Coronary artery (tissue), 2 donors: Measurements from ENCODE around the gene SRPX.

Experiments used
- DNase-seq: peaks from one replicate; pipeline ENCODE4 v3.0.0-alpha.2; 2017; ENCODE audit warnings: low spot score
- H3K27ac ChIP-seq, 2 donors: fragments of 200-600 bp; sonication (generic); one replicate each; pipeline ENCODE4 v1.5.1; 2016 to 2019
- H3K4me3 ChIP-seq: fragments of 200-600 bp; sonication (generic); 2 replicates; pipeline ENCODE4 v1.5.1; 2016; ENCODE audit warnings: mild to moderate bottlenecking, moderate library complexity
- TF ChIP-seq, protein P1 (sequence below): fragments of 200-600 bp; sonication (generic); IDR thresholded peaks from one replicate; pipeline ENCODE4 v1.5.1; 2019; ENCODE audit warnings: antibody characterized with exemption

SRPX gene

GRCh38 chrX:38149016-38149415 is 71.7 kb downstream of the SRPX start:
- TF ChIP-seq, protein P1, sequence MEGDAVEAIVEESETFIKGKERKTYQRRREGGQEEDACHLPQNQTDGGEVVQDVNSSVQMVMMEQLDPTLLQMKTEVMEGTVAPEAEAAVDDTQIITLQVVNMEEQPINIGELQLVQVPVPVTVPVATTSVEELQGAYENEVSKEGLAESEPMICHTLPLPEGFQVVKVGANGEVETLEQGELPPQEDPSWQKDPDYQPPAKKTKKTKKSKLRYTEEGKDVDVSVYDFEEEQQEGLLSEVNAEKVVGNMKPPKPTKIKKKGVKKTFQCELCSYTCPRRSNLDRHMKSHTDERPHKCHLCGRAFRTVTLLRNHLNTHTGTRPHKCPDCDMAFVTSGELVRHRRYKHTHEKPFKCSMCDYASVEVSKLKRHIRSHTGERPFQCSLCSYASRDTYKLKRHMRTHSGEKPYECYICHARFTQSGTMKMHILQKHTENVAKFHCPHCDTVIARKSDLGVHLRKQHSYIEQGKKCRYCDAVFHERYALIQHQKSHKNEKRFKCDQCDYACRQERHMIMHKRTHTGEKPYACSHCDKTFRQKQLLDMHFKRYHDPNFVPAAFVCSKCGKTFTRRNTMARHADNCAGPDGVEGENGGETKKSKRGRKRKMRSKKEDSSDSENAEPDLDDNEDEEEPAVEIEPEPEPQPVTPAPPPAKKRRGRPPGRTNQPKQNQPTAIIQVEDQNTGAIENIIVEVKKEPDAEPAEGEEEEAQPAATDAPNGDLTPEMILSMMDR = no peak
- Histone ChIP-seq H3K27ac (no peak overlapping the region), H3K4me3 (no peak overlapping the region)
- DNase-seq = no peak

DNA sequence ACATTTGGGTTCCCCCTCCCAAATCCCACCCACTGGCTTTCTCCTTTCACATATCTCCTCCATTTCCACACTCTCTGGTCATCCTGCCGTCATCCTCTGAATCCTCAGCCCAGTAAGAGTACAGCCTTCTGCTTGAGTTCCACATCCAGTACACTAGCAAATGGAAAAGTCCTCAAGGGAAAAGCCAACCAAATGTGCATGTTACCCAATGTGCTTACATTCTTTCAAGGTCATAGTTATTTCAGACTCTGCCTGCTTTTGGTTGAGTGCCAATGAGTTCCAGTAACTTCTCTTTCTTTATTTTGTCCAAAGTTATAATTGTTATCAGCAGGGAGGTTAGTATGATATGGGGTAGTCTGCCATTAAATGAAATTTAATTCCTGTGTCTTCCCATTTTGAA is 78.1 kb downstream of the SRPX start:
- TF ChIP-seq, protein P1 = no peak
- H3K4me3 ChIP-seq = no peak overlapping the region
- H3K27ac ChIP-seq = peak overlapping the region in 1 of 2 donors; percentile 1
- DNase-seq = no peak

GRCh38 chrX:38138900-38139299 is 81.8 kb downstream of the SRPX start:
- TF ChIP-seq, protein P1 = no peak
- DNase-seq = no peak
- H3K27ac ChIP-seq = no peak overlapping the region
- H3K4me3 ChIP-seq = no peak overlapping the region

DNA sequence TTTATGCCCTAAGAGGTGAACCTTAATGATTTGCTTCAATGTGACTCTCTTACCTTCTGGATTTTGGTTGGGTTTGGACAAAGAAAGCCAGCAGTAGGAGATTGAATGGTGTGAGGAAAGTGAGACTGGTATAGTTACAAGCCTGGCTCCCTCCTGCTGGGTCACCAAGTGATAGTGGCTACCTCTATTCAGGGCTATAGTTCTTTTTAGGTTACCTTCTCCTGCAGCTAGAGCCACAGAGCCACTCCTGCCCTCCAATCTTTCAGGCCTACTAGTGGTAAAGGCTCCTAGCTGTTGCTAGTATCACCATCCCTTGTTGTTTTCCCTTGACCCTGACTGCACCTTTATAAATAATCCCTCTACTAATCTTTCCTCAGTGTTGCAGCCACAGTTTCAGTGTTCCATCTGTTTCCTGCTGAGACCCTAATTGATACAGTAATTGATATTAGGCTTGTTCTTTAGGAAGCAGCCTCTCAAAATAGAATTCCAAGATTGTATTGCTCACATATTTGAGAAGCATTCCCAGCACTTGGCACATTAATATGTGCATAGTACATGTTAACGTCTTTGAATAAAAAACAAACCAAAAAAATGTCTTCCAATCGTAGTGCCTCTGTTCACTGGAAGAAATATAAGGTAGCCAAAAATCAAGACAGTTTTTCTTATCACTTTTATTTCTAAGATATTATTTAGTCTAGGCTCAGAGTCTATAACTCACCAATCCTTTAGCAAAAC is 82.3 kb downstream of the SRPX start:
- H3K4me3 ChIP-seq = no peak overlapping the region
- DNase-seq = no peak
- TF ChIP-seq, protein P1 = no peak
- no peak overlapping the region for H3K27ac ChIP-seq

DNA sequence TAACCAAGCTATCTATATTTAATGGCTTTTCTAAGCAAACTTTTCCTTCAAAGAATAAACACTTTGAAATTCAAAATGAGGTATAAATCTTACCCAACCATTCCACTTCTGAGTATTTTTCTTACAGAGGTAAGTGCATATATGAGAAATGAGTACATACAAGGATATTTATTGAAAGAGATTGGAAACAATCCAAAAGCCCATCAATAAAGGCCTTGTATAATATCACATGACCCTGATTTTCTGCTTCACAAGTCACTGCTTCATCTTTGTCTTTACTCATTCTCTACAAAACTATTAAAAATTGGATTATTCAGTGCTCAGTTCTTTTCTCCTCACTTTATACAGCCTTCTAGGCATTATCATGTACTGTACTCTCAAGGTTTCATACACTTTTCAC is 91.3 kb downstream of the SRPX start:
- Histone ChIP-seq H3K4me3 (no peak overlapping the region), H3K27ac (no peak overlapping the region)
- DNase-seq = no peak
- TF ChIP-seq, protein P1 = no peak

GRCh38 chrX:38127961-38128360 is 92.7 kb downstream of the SRPX start:
- DNase-seq = no peak
- no peak overlapping the region for H3K4me3 ChIP-seq
- H3K27ac ChIP-seq = no peak overlapping the region
- TF ChIP-seq, protein P1 = no peak

DNA sequence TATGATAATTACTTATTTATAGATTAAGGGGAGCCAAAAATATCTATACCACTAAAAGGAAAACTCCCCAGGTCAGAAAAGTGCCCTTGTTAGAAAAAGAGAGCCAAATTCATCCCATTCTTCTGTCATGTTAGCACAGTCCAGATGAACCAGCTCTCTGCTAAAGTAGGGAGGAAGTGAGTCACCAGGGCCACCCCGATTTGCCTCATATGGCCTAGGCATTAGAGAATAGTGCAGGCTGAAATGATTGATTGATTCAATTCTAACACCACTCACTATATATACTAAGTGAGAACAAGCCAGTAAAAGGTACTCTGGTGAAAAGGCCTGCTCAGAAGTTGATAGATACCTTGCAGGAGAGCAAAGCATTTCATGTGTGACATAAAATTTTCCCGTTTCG is 94.5 kb downstream of the SRPX start:
- no peak for DNase-seq
- Histone ChIP-seq H3K27ac (no peak overlapping the region), H3K4me3 (no peak overlapping the region)
- TF ChIP-seq, protein P1 = no peak
